GM12865 (cell line): ENCODE measurements around the gene TK1.

Source experiments
- DNase-seq: peaks from one replicate; pipeline ENCODE4 v3.0.0; 2010; ENCODE audit warnings: low read depth
- H3K4me3 ChIP-seq: 2 replicates; pipeline ENCODE4 v1.5.1; 2011; ENCODE audit warnings: mild to moderate bottlenecking, low read depth, low read length, control low read depth
- TF ChIP-seq, protein P1 (sequence below): IDR thresholded peaks from 2 replicates; pipeline ENCODE4 v1.5.1; 2011; ENCODE audit warnings: low read length, control low read depth, low read depth, inconsistent platforms; ENCODE audit not compliant: insufficient read depth; ENCODE audit errors: missing control alignments

Gene TK1

DNA sequence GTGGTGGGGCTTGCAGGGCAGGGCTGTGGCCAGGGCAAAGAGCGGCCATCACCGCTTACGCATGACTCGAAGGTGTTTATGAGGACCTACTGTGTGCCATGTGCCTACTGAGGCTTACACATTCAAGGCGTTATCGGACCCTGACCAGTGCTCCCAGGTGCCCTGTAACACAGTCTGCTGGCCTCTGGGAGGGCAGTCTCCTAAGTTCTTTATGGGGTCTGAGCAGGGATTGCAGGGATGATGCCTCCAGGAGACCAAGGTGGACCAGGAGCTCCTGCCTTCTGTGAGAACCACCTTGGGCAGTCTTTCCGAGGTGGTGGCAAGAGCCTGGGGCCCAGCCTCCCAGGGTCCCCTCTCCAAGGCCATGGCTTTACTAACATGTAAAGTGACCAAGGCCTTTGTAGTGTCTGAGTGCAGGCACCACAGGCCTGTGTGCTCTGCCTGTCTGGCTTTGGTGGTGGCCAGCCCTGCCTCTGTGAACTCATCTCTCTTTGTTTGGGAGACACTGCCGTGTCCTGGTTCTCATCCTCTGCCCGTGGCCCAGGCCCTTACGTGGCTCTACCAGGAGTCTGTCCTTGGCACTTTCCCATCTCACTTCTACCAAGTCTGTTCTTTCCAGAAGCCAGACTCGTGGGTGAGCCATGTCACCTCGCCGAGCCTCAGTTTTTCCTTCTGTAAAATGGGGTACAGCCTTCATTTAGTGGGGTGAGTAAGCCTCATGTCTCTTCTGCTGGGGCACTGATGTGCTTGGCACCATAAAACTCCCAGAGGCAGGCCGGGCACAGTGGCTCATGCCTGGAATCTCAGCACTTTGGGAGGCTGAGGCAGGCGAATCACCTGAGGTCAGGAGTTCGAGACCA, 21.9 kb downstream of the TK1 start:
- no peak for DNase-seq
- H3K4me3 ChIP-seq: no peak overlapping the region
- TF ChIP-seq, protein P1, sequence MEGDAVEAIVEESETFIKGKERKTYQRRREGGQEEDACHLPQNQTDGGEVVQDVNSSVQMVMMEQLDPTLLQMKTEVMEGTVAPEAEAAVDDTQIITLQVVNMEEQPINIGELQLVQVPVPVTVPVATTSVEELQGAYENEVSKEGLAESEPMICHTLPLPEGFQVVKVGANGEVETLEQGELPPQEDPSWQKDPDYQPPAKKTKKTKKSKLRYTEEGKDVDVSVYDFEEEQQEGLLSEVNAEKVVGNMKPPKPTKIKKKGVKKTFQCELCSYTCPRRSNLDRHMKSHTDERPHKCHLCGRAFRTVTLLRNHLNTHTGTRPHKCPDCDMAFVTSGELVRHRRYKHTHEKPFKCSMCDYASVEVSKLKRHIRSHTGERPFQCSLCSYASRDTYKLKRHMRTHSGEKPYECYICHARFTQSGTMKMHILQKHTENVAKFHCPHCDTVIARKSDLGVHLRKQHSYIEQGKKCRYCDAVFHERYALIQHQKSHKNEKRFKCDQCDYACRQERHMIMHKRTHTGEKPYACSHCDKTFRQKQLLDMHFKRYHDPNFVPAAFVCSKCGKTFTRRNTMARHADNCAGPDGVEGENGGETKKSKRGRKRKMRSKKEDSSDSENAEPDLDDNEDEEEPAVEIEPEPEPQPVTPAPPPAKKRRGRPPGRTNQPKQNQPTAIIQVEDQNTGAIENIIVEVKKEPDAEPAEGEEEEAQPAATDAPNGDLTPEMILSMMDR: no peak

DNA sequence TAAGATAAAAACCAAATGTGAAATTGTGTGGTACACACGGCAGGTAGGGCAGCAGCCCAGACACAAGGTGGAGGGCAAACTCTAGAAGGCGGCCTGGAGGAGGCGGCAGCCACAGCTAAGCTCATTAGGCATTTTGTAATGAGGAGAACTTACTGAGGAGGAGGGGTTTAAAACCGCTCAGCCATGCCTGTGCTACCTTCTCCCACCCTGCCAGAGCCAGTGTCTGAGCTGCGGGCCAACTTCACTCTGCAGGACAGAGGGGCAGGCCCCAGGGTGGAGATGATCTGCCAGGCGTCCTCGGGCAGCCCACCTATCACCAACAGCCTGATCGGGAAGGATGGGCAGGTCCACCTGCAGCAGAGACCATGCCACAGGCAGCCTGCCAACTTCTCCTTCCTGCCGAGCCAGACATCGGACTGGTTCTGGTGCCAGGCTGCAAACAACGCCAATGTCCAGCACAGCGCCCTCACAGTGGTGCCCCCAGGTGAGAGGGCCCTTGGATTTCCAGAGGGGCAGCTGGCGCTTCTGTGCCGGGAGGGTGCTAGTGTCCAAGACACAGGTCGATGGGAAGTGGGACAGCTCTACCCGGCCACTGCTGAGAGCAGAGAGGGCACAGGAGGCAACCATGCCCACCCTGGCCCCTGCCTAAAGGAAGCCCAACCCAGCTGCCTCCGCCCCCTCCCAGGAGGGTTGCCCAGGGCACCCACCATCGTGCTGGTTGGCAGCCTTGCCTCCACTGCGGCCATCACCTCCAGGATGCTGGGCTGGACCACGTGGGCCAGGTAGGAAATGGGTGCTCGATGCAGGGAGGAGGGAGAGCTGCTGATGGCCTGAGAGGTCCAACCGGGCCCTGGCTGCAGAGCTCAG, 22.7 kb downstream of the TK1 start:
- H3K4me3 ChIP-seq: no peak overlapping the region
- DNase-seq: no peak
- TF ChIP-seq, protein P1: no peak

DNA sequence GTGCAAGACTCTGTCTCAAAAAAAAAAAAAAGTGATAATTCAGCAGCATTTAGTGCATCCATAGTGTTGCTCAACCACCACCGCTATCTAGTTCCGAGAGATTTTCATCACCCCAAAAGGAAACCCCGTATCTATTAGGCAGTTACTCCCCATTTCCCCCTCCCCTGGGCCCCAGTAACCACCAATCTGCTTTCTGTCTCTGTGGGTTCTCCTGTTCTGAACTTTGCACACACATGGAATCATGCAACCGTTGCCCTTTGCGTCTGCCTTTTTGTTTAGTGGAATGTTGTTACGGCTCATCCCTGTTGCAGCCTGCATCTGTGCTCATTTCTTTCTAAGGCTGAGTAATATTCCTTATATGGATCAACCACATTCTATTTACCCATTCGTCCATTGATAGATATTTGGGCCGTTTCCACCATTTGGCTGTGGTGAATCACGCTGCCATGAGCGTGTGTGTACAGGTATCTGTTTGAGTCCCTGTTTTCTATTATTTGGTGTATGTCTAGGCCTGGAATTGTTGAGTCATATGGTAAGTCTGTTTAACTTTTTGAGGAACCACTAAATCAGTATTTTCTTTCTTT, 27.2 kb downstream of the TK1 start:
- peak overlapping the region; percentile 2; the same call in 1 of the 2 replicates for H3K4me3 ChIP-seq
- peak; percentile 85 for DNase-seq
- TF ChIP-seq, protein P1: no peak

DNA sequence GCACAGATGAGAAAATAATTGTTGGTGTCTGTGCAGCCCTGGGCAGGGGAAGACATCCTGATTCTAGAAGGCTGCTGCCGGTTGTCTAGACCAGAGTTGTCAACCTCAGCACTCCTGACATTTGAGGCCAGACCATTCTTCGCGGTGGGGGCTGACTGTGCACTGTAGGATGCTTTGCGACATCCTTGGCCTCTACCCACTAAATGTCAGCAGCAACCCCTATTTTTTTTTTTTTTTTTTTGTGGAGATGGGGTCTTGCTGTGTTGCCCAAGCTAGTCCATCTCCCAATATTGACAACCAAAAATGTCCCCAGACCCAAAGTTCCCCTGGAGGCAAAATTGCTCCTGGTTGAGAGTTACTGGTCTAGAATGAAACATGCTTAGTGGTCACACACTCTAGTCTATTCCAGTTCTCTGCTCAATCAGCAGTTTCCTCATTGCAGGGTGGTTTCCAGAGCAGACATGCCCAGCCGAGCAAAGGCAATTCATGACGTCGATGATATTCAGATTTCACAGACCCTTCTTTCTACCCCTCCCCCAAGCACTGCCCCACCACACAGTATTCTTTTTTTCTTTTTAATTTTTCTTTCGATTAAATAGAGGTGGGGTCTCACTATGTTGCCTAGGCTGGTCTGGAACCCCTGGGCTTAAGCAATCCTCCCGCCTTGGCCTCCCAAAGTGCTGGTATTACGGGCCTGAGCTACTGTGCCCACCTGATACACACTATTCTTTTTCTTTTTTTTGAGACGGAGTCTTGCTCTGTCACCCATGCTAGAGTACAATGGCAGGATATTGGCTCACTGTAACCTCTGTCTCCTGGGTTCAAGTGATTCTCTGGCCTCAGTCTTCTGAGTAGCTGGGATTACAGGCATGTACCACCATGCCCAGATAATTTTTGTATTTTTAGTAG, 31.7 kb downstream of the TK1 start:
- DNase-seq: peak; percentile 94
- H3K4me3 ChIP-seq: peak overlapping the region; percentile 38
- TF ChIP-seq, protein P1: no peak

DNA sequence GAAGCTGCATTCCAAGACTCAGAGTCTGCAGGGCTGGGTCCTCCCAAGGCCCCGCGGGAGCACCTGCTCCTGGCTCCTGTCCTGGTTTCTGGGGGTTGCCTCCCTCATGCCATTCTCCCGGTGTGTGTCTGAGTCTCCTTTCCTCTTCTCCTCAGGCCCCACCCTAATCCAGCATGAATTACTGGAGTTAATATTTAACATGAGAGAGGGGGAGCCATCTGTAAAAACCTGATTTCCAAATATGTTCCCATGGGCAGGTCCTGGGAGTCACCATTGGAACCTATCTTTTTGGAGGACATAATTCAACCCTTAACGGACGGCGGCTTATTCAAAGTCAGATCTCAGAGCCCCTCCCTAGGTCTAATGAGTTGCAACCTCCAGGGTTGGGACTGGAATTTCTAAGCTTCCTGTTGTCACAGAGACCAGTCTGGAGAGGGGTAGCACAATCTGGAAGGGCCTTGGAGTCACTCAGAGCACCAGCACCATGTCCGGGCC, 35.3 kb downstream of the TK1 start:
- TF ChIP-seq, protein P1: no peak
- no peak for DNase-seq
- H3K4me3 ChIP-seq: no peak overlapping the region
